ENCODE measurements around the gene SF3A1. TPM values are rescaled to one million over a fixed set of nuclear protein-coding genes. Genes with fewer than 3 reads are reported as not detected.

Gene SF3A1
- total and polyA plus RNA-seq, 3 donors from 2014 or later = 159 to 272 (median 174) TPM

DNA sequence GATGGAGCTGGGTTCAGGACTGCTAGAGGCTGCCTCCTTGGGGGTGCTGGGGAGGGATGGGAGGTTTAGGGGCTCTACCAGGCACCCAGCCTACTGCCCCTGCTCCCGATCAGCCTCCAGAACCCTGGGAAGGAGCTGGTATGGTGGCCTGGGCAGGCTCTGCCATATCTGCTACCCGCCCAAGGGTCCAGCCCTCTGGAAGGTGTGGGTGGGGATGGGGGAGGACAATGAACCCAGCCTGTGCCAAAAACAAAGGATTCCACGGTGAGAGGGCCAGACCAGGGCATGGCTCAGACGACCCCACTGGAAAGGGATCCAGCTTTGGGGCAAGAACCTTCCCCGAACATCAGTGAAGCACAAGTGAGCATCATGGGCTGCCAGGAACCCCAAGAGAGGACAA lies 70.4 kb downstream of the SF3A1 start:
- intact Hi-C loops (cut with DNase I; ENCODE audit: low total_unique reads) = loop anchor here (2.0 kb wide), 1 partner anchor 104 kb away; no protein-coding TSS in a partner anchor
- Histone ChIP-seq H3K4me3 (no peak overlapping the region), H3K27me3 (no peaks in the 10 kb centered on the region), H3K4me1 (peaks cover 28% of the 10 kb centered on the region), H3K9me3 (no peaks in the 10 kb centered on the region), H3K27ac (no peak overlapping the region), H3K36me3 (ENCODE audit: low read depth, missing control alignments) (no peaks in the 10 kb centered on the region)
- no peak for DNase-seq
- TF ChIP-seq, protein P1, sequence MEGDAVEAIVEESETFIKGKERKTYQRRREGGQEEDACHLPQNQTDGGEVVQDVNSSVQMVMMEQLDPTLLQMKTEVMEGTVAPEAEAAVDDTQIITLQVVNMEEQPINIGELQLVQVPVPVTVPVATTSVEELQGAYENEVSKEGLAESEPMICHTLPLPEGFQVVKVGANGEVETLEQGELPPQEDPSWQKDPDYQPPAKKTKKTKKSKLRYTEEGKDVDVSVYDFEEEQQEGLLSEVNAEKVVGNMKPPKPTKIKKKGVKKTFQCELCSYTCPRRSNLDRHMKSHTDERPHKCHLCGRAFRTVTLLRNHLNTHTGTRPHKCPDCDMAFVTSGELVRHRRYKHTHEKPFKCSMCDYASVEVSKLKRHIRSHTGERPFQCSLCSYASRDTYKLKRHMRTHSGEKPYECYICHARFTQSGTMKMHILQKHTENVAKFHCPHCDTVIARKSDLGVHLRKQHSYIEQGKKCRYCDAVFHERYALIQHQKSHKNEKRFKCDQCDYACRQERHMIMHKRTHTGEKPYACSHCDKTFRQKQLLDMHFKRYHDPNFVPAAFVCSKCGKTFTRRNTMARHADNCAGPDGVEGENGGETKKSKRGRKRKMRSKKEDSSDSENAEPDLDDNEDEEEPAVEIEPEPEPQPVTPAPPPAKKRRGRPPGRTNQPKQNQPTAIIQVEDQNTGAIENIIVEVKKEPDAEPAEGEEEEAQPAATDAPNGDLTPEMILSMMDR (IDR thresholded peaks at IDR 0.05) = no peak
- TF ChIP-seq POLR2A (IDR thresholded peaks at IDR 0.05) = no peak
- WGBS, 2 donors = 71 to 77% methylated on average over 4 to 5 of the region's 5 CpGs

- H3K36me3 ChIP-seq (ENCODE audit: low read depth, missing control alignments) = no peaks in the 10 kb centered on the region
- intact Hi-C loops (cut with DNase I; ENCODE audit: low total_unique reads) = loop anchor here (2.0 kb wide), 1 partner anchor 105 kb away; no protein-coding TSS in a partner anchor
- no peaks in the 10 kb centered on the region for H3K9me3 ChIP-seq
- H3K27ac ChIP-seq = no peak overlapping the region
- WGBS, 2 donors = 74 to 93% methylated on average over 4 to 8 of the region's 8 CpGs
- peaks cover 23% of the 10 kb centered on the region for H3K4me1 ChIP-seq
- no peak for DNase-seq
- TF ChIP-seq, protein P1 (IDR thresholded peaks at IDR 0.05) = no peak
- TF ChIP-seq POLR2A (IDR thresholded peaks at IDR 0.05) = no peak
- no peak overlapping the region for H3K4me3 ChIP-seq
- no peaks in the 10 kb centered on the region for H3K27me3 ChIP-seq
These were observed 70.9 kb downstream of the SF3A1 start for GRCh38 chr22:30285846-30286200.

DNA sequence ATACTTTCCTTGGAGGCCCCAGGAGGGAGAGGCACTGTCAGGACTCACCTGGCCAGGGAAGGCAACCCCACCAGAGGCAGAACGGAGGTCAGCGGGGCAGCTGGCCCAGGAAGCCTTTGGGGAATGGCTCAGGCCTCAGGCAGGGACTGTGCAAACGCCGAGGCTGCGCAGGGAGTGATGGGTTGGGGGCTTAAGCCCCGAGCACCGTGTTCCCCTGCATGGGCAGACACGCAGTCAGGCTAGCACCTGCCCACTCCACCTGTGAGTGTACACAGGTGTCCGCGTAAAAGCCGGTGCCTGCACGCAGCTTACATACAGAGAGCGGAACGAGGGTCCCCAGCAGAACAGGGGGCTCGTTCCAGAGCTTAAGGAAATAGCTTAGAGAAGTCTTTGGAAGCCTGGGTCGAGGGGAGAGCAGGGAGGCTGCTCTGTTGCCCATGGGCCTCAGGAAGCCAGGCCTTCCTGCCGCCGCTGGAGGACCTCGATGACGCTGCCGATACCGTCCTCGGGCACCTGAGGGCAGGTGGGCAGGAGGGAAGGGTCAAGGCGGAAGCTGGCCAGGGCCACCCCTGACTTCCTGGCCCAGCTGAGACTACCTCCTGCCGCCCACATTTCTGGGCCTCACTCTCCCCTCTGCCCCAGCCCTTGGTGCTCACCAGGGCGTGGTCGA lies 71.4 kb downstream of the SF3A1 start:
- intact Hi-C loops (cut with DNase I; ENCODE audit: low total_unique reads) = no loop called here
- no peaks in the 10 kb centered on the region for H3K27me3 ChIP-seq
- WGBS, 2 donors = 89 to 93% methylated on average over 24 to 27 of the region's 27 CpGs
- peaks cover 18% of the 10 kb centered on the region for H3K4me1 ChIP-seq
- H3K9me3 ChIP-seq = no peaks in the 10 kb centered on the region
- H3K27ac ChIP-seq = no peak overlapping the region
- H3K36me3 ChIP-seq (ENCODE audit: low read depth, missing control alignments) = no peaks in the 10 kb centered on the region
- no peak overlapping the region for H3K4me3 ChIP-seq
- no peak for TF ChIP-seq POLR2A (IDR thresholded peaks at IDR 0.05)
- TF ChIP-seq, protein P1 (IDR thresholded peaks at IDR 0.05) = no peak
- DNase-seq = no peak

DNA sequence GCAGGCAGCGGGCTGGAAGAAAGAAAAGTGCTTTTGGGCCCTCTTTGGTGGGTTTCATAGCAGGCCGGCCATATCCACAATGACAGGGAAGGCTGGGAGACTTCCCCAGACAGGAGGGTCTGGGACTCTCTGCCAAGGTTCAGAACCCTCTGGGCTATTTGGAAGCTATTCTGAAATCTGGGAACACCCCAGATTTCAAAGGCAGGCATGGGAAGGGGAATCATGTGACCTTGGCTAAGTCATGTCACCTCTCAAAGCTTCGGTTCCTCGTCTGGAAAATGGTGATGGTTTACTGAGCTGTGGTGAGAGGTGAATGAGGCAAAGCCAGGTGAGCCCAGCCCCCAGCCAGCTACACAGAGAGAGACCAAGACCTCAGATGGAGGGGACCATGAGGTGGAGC lies 72.0 kb downstream of the SF3A1 start:
- WGBS, 2 donors = 80 to 84% methylated on average over 4 of the region's 4 CpGs
- Histone ChIP-seq H3K4me3 (no peak overlapping the region), H3K27ac (no peak overlapping the region), H3K9me3 (no peaks in the 10 kb centered on the region), H3K4me1 (peaks cover 14% of the 10 kb centered on the region), H3K27me3 (no peaks in the 10 kb centered on the region), H3K36me3 (ENCODE audit: low read depth, missing control alignments) (no peaks in the 10 kb centered on the region)
- no peak for TF ChIP-seq POLR2A (IDR thresholded peaks at IDR 0.05)
- TF ChIP-seq, protein P1 (IDR thresholded peaks at IDR 0.05) = no peak
- intact Hi-C loops (cut with DNase I; ENCODE audit: low total_unique reads) = no loop called here
- DNase-seq = no peak

- Histone ChIP-seq H3K9me3 (no peaks in the 10 kb centered on the region), H3K36me3 (ENCODE audit: low read depth, missing control alignments) (no peaks in the 10 kb centered on the region), H3K4me1 (peaks cover 14% of the 10 kb centered on the region), H3K27ac (no peak overlapping the region), H3K27me3 (no peaks in the 10 kb centered on the region), H3K4me3 (no peak overlapping the region)
- WGBS, 2 donors = 75 to 86% methylated on average over 4 to 9 of the region's 9 CpGs
- no peak for TF ChIP-seq POLR2A (IDR thresholded peaks at IDR 0.05)
- TF ChIP-seq, protein P1 (IDR thresholded peaks at IDR 0.05) = no peak
- no peak for DNase-seq
- intact Hi-C loops (cut with DNase I; ENCODE audit: low total_unique reads) = no loop called here
These were observed 72.5 kb downstream of the SF3A1 start for GRCh38 chr22:30284172-30284571.

Data from testis (tissue), 3 donors.